Activated CD4-positive, alpha-beta T cell treated with anti-CD3 and anti-CD28 coated beads, Interleukin-2, amount 50 U/mL, for 1 hour (primary cell): ENCODE data around the gene FGF9.

ENCODE experiments used
- DNase-seq: peaks from one replicate; pipeline ENCODE4 v3.0.0-alpha.2; 2020

FGF9 gene

DNA sequence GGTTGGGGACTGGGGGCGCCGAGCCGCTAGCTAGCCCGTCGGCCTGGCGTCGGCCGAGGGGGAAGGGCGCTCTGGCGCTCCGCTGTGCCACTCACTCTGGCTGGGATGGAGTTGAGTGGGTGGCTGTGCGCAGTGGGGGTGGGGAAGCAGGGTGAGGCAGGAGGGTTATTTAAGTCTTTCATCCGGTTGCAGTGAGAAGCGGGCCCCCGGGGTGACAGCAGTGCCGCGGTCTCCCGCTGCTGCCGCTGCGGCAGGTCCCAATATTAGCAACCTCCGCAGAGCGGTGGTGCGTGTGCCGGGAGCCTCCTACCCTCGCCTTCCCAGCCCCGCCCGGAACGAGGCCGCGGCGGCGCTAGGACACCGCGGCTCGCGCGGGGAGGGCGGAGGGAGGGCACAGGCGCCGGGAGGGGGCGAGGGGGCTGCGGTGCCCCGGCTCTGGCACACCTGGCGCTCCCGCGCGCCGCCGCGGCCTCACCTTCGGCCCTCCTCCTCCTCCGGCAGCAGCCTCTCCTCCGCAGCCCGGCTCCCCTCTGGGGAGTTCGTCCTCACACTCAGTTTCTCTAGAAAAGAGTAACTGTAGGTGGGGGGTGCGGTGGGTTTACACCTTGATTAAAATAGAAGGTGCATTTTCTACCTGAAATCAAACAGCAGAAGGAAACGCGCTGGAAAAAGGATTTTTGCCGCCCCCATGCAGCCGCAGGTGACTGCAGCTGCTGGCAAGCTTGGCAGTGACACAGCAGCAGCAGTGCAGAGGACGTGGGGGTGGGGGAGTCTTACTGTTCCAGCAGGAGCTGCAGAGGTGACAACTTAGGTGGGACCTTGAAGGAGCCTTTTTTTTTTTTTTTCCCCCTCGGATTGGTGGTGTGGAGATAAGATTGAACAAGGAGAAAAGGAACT lies 4.5 kb downstream of the FGF9 start:
- DNase-seq = peak; percentile 29

DNA sequence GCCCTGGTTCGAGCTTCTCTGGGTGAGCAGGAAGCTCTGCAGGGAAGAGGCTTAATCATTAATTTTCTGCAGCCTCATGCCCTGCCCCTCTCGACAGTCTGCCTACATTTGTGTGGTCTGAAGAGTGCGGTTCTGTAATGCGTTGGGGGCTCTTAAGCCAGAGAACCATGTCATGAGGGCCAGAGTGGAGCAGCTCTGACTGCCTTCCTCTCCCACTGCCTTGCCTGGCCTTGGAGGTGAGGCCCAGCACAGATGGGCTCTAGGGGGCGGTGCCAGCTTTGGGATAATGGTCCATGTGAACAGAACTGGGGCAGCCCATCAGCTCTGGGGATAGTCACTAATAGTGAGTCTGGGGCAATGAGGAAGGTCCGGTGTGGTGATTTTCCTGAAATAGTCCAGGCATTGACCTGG lies 5.7 kb downstream of the FGF9 start:
- peak; percentile 9 for DNase-seq

DNA sequence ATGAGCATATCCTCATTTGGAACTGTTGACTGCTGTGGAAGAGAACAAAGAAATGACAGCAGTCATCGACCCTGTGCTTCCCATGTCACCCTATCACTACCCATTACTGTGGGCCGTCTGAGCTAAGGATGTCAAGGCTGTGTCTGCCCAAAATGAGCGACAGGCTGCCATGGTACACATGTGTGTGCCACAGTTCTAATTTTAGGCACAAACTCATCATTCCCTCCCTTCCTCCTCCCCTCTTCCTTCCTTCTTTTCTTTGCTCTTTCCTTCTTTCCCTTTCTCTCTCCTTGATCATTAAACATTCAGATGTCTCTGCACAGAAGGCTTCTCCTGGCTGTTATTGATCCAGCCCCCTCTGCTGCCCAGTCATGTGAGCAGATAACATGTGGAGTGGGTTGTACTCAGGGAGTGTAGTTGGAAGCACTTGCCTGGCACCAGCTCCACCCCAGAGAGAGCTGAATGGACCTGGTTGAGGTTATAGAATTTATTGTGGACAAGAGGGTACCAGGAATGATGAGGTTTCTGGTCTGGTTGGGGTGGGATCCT lies 6.3 kb downstream of the FGF9 start:
- no peak for DNase-seq

DNA sequence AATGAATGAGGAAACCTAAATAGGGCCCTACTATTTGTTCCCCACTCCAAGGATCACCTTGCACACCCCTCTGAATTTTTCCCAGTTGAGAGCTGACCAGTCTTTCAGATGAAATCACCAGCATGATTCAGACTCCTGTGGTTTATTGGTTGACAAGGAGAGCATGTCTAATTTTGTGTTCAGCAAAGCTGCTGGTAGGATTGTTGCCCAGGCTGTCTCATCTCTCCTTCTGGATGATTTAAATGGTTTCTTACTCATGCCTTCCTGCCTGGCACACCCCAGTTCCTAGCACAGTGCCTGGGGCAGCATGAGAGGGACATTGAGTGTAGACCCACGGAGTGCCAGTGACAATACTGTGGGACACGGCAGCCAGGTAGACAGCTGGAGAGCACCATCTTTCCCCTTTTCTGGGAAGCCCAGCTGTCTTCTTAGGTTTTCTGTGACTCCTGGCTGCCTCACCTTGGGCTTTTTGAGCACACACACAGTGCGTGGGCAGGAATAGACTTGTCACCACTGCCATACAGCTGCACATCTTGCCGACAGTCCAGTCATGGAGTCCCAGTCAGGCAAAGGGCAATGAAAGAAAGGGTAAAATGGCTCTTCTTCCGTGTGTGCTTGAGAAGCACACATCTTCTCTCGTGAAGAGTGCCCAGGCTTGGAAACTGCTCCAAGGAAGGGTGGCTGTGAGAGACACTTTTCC lies 12.3 kb downstream of the FGF9 start:
- DNase-seq = no peak

DNA sequence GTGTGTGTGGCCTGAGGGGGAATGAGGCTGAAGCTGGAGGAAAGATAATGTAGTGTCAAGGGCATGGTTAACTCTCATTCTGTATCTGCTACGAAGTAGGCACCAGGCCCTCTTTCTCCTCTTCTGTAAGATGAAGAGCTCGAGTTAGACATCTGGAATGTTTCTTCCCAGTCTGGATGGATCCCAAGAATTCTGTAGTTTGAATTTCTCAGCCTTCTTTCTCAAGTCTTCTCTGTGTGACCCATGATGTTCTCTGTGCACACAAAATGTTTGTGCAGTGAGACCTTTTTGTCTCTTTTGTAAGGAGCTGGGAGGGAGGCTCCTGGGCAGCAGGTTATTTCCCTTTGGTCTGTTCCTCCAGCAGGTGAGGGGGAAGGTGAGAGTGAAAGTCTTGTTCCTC lies 13.7 kb downstream of the FGF9 start:
- no peak for DNase-seq

DNA sequence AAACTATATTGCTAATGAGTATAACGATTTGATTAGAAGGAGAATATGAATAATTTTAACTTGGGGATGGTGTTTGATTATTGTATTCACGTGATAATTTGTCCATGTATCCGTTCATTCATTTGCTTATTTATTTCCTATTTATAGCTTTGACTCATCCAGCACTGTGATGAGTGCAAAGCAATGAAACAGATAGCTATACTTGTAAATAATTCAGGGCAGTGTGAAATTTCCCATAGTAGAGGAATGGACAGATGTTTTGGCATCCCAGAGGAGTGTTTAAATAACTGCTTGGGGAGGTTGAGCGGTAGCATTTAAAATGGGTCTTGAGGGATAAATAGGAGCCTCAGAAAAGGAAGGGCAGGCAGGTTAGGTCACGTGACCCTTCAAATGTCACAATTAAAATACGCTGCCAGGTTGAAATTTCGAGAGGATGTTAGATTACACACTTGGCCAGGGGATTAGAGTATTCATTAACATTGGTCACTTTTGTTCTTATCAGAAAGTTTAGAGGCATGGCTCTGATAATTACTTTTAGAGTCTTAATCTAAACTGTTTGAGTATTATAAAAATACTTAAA lies 14.7 kb downstream of the FGF9 start:
- no peak for DNase-seq

DNA sequence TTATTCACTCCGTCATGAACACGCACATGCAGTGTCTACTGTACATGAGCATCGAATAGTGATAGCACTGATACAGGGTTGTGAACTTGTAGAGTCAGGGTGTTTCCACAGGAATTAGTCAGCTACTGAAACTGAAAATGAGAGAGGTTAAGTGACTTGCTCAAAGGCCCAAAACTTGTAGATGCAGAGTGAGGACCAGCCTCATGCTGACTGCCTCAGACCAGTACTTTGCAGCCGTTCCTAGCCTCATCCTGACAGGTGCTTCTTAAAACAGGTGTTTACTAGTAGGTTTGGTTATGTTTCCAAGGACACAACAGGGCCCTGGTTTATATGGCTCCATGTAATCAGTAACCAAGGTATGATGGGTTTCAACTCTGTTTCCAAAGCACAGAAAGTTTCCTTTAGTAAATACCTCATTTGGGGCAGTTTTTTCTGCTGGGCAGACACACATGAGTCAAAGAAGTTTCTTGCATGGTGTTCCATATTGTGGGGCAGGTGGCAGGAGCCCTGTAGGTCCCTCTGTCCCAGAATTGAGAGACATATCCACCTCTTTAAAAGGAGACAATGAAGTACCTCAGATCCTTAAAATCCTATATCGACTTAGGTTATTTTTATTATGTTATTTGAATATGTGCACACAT lies 16.0 kb downstream of the FGF9 start:
- no peak for DNase-seq

DNA sequence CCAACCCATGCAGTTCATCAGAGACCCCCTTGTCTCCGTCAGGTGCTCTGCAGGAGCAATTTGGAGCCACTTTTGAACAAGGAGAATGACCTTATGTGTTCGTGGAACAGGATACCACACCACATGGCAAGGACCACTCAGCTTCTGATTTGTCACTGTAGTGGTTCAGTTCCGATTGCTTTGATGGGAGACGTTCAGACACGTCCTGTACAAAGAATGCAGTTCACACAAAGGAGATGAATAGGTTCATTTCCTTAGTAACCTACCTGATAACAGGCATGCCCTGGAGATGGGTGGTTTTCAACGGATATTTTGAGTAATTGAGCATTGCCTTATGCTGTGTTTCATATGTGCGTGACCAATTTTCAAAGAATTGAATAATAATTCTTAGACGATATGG lies 17.2 kb downstream of the FGF9 start:
- DNase-seq = no peak

DNA sequence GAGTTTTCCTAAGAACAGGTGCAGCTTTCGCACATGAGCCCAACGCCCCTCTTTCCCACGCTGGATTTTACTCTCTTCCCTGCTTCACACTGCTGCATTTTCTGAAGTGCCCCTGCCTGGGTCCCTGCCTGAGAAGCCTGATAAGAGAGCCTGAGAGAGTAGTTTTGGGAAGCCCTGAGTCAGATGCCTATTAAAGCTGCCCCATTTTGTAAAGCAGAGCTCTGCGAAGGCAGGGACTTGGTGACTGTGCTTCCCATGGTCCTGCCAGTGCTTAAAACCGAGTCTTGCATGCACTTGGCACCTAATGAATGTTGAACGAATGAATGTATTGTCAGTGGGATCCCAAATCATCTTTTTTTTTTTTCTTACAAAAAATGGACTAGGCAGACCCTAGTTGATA lies 18.2 kb downstream of the FGF9 start:
- DNase-seq = no peak

DNA sequence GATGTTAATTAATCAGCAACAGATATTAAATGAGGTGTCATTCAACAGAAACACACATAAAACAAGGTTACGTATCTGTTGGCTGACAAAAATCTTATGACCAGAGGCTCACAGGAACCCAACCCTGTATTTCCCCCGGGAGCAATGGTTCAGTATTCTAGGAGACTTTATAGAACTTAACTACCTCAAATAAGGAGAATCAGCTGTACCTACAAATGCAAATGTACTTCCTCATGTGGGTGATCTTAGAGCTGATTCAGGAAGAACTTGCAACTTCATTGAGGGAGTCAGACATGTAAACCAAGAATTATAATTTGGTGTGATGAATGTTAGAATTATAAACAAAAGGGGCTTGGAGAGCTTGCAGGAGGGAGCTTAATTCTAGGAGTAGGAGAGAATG lies 20.1 kb downstream of the FGF9 start:
- DNase-seq = no peak

DNA sequence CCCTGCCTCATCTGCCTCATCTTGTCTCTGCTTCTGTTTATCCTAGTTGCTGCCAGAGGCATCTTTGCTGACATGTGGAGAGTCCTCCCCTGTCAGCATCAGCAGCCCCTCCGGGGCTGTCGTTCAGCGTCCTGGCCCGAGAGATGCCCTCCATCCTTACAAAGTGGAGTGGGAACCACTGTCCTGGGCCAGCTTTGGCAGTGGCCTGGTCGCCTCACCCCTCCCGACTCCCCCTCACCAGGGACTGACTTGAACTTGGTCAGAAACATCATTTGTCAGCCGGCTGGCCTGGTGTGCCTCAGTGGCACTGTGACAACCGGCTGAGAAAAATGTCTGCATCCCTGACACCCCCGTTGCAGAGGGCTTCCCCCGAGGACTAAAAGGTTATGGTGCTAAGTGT lies 20.6 kb downstream of the FGF9 start:
- no peak for DNase-seq

DNA sequence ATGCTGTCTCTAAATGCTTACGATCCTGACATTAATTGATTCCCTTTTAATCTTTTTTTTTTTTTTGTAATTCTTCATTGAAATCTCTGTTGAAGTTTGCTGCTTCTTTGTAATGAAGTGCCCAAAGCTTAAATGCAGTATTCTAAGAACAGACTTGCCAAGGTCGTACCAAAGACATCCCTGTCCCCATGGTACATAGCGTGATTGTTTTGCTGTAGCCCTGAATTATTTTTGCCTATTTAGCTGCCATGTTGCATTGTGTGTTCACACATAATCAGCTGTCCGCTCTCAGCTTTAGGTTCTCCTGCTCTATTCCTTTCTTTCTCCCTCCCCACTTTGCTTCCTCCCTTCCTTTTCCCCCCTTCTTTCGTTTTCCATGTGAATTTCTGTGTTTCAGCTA lies 21.1 kb downstream of the FGF9 start:
- no peak for DNase-seq

DNA sequence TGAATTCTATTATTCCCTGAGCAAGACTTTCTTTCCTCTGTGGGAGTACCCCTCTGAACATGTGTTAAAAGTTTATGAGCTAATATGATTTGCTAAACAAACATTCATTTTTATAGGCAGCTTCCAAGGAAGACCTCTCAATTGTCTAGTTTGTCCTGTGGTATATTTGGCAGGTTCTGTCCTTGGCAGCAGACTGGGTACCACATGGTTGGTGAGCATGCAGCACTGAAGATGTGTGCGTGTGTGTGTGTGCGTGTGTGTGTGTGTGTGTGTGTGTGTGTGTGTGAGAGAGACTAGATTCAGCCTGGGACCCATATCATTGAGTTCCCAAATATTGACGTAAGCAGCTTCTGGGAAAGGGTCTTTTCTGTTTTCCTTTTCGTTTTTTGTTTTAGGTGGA lies 24.0 kb downstream of the FGF9 start:
- DNase-seq = no peak

DNA sequence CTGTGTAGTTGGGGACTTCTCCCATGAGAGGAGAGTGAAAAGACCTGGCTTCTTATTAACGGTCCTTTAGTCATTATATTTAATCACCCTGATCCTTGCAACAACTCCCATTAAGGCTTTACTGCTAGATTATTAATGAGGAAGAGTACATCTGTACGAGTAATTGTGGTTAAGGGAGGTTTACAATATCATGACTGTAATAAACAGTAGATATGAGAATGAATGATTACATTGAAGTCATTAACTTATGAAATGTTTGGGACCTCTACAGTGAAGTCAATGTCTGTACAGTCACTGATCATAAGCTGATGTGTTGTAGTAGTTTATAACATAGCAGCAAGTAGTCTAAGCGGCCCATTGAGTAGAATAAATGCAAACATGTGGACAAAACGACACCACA lies 24.7 kb downstream of the FGF9 start:
- no peak for DNase-seq

DNA sequence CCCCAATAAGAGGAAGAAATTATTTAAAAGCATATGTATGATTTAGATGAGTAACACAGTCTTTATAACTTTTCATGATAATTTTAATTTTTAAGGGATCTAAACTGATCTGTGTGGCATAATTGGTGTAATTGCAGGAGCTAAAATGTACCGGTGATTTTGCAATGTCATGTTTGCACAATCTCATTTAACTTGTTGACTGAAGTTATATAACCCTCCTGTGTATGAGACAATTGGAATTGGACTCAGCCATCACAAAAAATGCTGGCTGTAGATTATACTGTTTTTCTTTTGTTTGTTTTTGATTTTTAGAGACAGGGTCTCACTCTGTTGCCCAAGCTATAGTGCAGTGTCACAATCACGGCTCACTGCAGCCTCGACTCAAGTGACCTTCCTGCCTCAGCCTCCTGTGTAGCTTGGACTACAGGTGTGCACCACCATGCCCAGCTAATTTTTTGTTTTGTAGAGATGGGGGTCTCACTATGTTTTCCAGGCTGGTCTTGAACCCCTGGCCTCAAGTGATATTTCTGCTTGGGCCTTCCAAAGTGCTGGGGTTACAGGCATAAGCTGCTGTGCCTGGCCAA lies 26.1 kb downstream of the FGF9 start:
- DNase-seq = no peak

DNA sequence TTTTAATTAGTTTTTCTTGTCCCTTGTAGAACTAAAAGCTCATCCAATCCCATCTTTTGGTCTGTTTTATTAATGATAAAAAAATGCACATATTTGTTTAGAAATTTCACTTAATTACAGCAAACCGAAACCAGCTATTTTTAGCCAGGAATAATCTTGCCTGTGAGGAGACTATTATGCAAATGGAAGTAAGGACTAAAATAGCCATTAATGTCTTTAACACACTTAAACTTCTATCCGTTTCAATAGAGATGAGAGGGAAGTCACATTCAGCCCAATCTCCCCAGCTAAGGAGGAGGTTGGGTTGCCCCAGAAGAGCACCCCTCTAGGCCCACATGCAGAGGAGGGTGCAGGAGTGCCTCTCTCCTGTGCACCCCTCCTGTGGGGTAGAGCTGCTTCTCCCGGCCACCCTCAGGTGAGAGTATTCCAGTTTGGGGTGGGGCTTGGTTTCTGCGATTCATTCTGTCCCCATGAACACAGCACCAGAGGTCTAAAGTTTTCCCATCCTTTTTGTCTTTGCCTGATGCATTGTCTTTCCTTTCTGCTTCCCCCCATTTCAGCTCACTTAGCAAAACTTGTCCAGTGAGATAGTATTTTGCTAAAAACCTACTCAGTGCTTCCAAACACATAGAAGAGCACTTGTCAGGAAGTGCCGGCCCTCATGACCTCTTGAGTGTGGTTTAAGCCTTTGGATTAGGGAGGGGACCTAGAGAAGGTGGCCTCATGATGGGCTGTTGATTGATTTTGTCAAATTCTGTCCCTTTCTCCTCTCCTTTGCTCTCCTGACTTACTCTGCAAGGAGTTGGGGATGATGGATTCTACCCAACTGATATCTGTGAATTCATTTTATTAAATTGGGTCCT lies 28.2 kb downstream of the FGF9 start:
- no peak for DNase-seq

DNA sequence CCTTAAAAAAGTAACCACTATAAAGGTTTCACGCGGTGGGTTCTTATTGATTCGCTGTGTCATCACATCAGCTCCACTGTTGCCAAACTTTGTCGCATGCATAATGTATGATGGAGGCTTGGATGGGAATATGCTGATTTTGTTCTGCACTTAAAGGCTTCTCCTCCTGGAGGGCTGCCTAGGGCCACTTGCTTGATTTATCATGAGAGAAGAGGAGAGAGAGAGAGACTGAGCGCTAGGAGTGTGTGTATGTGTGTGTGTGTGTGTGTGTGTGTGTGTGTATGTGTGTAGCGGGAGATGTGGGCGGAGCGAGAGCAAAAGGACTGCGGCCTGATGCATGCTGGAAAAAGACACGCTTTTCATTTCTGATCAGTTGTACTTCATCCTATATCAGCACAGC lies 30.6 kb downstream of the FGF9 start:
- DNase-seq = no peak

DNA sequence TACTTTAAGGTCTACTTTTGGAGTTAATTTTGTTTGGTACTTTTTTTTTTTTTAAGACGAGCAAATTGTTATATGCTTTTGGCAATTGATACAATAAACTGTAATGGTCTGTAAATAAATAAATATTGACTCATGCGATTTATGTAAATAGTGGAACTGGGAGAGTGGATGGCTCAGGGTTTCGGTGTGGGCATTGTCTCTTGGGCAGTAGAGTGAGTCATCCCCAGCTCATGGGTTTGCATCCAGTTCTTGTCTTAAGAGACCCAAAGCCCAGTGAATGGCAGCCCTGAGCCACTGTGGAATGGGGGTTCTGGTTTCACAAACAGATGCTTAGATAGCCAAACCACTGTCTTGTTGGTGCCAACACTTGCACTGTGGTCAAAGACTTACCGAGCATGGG lies 33.0 kb downstream of the FGF9 start:
- DNase-seq = no peak

DNA sequence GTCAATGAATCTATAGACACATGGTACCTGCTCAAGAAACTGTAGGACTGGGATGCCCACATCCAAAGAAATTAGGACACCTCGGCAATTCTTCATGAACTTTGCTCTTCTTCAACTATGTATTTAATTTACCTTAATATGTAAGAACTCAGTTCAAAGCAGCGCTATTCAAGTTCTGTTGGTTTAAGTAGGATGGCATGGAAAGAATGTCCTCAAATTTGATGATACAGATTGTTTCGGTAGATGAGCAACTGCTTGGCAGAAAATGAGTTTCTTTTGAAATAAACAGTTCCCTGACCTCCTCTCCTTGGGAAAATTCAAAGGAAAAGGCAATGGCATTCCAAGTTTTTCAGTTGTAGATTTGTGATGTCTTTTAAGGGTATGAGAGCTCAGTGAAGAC lies 36.7 kb downstream of the FGF9 start:
- no peak for DNase-seq

DNA sequence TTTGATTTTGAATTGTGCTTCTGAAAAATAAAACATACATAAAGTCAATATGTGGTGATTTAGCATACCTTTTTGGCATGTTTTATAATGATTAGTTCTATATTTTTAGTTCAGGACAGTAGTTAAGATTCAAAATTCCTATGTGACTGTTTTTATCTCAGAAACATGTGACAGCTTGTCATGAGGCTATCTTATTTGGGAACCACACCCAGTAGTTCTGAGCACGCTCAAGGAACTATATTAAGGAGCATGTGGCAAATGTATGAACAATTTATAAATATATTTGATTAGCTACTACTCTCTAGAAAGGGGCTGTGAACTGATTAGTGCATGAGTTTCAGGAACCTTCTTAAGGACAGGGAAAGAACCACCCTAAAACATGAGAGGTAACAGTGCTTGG lies 38.8 kb downstream of the FGF9 start:
- DNase-seq = no peak

DNA sequence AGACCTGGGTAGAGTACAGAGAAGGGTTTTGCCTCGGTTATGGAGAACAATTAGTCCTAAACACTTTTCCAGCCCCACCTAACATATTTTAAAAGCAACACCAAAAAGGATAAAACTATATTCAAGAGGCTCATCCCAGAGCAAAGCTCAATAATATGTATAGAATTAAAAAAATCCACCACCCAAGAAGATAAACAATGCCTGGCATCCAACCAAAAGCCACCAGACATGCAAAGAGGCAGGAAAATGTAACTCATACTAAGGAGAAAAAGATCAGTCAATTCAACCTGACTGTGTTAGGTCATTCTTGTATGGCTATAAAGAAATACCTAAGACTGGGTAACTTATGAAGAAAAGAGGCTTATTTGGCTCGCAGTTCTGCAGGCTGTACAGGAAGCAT lies 39.3 kb downstream of the FGF9 start:
- no peak for DNase-seq

DNA sequence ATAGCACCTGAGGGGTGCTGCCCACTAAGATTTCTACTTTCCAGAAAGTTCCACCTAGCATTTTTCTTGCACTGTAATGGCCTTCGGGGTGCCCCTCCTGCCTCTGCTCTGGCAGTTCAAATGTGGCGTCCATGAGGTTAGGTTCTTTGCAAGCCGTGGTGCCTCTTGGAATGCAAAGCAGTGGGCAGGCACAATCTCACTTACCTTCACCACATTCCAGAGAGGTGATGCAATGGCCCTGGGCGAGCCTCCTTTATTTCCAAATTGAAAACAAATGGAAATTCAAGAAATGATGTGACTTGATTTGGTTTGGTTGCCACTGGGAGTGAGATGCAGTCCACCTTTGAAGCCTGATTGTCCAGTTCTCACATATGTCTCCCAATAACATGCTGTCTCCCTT lies 46.9 kb downstream of the FGF9 start:
- no peak for DNase-seq
